C4-2B (cell line): ENCODE data around the gene FAM174B.

Experiments used
- H3K27ac ChIP-seq: fragments of 450-650 bp; 2 replicates; pipeline ENCODE4 v1.5.1; 2017
- CTCF ChIP-seq: fragments of 450-650 bp; conservative IDR thresholded peaks from 2 replicates; pipeline ENCODE4 v1.5.1; 2017; ENCODE audit warnings: mild to moderate bottlenecking
- ZFX ChIP-seq: fragments of 450-650 bp; IDR thresholded peaks from 2 replicates; pipeline ENCODE4 v1.6.1; 2017

The FAM174B gene

DNA sequence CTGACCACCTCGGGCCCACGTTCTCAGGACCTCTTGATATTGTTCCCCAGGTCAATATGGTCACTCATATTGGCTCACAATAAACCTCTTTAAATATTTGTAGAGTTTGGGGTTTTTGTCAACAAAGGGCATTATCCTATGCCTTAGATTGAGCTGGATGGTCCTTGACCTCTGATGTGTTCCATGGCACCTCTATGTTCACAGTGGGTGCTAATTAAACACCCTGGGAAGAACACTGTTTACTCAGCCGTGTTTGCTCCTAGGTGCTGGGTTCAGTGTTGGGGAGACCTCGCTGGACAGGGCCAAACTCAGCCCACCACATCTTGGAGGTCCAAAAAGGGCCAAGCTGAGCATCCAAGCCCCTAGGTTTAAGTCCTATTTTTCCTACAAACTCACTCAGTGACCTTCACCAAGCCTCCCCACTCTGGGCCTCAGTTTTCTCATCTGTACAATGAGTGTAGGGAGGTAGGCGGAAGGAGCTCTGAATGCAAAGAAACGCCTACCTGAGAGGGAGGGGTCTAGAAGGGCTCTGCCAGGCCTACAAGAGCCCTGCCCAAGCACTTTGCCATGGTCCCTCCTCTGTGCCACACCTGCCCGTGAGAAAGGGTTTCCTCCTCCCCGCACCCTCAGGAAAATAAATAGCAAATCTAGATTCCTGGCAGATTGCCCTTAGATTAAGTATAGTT, 7.2 kb downstream of the FAM174B start:
- TF ChIP-seq ZFX, result no peak
- TF ChIP-seq CTCF, result no peak
- H3K27ac ChIP-seq, result peak overlapping the region; percentile 55

GRCh38 chr15:92647467-92648163, 8.0 kb downstream of the FAM174B start:
- TF ChIP-seq ZFX, result no peak
- no peak for TF ChIP-seq CTCF
- H3K27ac ChIP-seq, result peak overlapping the region; percentile 81; the same call in 1 of the 2 replicates

GRCh38 chr15:92646216-92646615, 9.4 kb downstream of the FAM174B start:
- peak overlapping the region; percentile 81 for H3K27ac ChIP-seq
- TF ChIP-seq ZFX (no peak), CTCF (no peak)

- peak overlapping the region; percentile 81 for H3K27ac ChIP-seq
- no peak for TF ChIP-seq CTCF
- TF ChIP-seq ZFX, result no peak
Measured at GRCh38 chr15:92645731-92646130, 9.8 kb downstream of the FAM174B start.

DNA sequence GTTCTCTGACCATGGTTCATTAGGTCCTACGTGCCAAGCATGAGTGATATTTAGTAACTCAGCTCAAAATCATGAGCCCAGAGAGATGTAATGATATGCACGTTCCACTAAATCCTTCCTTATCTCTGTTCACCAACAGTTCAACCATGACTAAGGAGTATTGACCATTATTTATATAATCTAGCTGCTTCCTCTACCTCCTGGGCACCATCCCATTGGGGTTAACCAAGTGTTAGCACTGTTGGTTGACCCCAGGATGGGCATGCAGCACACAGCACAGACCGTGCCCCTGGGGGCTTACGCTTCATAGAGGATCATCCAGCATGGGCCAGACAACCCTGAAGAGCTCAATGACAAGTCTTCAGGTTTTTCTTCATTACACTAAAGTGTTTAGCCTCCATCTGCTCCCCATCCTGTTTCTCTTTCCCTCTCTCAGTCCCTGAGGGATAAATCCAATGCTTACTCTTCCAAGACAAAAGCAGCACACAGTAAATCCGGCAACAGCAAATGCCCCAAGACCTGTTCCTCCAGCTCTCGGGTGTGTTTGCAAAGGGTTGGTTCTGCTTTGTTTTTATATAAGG, 10.4 kb downstream of the FAM174B start:
- no peak for TF ChIP-seq ZFX
- no peak for TF ChIP-seq CTCF
- H3K27ac ChIP-seq, result peak overlapping the region; percentile 81

- H3K27ac ChIP-seq, result peak overlapping the region; percentile 81
- TF ChIP-seq ZFX (no peak), CTCF (no peak)
Measured at GRCh38 chr15:92643849-92644815, 11.4 kb downstream of the FAM174B start.
